Karpas-422 (cell line): Measurements from ENCODE around the gene OLFM1. TPM values are rescaled to one million over a fixed set of nuclear protein-coding genes. Genes with fewer than 3 reads are reported as not detected.

Experiments
- DNase-seq: peaks from one replicate; pipeline ENCODE4 v3.0.0-alpha.2; 2015
- H2AFZ ChIP-seq: fragments of 200-600 bp; sonication (generic); 2 replicates; pipeline ENCODE4 v1.6.1; 2014; ENCODE audit warnings: antibody characterized with exemption, low read length, mixed read lengths
- H3K27ac ChIP-seq: fragments of 200-600 bp; sonication (generic); 2 replicates; pipeline ENCODE4 v1.5.1; 2014; ENCODE audit warnings: mild to moderate bottlenecking, low read length, moderate library complexity
- H3K27me3 ChIP-seq: fragments of 200-600 bp; sonication (generic); 2 replicates; pipeline ENCODE4 v1.6.1; 2014; ENCODE audit warnings: low read length, mixed read lengths
- H3K36me3 ChIP-seq: fragments of 200-600 bp; sonication (generic); 2 replicates; pipeline ENCODE4 v1.6.1; 2014; ENCODE audit warnings: low read length, mixed read lengths; ENCODE audit not compliant: insufficient read depth
- H3K4me1 ChIP-seq: fragments of 200-600 bp; sonication (generic); 2 replicates; pipeline ENCODE4 v1.6.1; 2014; ENCODE audit warnings: mild to moderate bottlenecking, low read length, mixed read lengths
- H3K4me2 ChIP-seq: fragments of 200-600 bp; sonication (generic); 2 replicates; pipeline ENCODE4 v1.6.1; 2014; ENCODE audit warnings: low read length, low read depth, mild to moderate bottlenecking; ENCODE audit not compliant: poor library complexity, severe bottlenecking
- H3K4me3 ChIP-seq: fragments of 200-600 bp; sonication (generic); 2 replicates; pipeline ENCODE4 v1.5.1; 2014; ENCODE audit warnings: mild to moderate bottlenecking, antibody characterized with exemption, low read length, mixed read lengths
- H3K79me2 ChIP-seq: fragments of 200-600 bp; sonication (generic); 2 replicates; pipeline ENCODE4 v1.6.1; 2014; ENCODE audit warnings: mild to moderate bottlenecking, low read length, mixed read lengths
- H3K9ac ChIP-seq: fragments of 200-600 bp; sonication (generic); 2 replicates; pipeline ENCODE4 v1.6.0; 2014; ENCODE audit warnings: low read length
- H3K9me2 ChIP-seq: fragments of 200-600 bp; sonication (generic), shearing (Covaris generic); replicated peaks from 2 replicates; pipeline ENCODE4 v1.6.0; 2014; ENCODE audit warnings: mild to moderate bottlenecking, low read length, moderate library complexity; ENCODE audit not compliant: insufficient read depth
- H3K9me3 ChIP-seq: fragments of 300-700, 200-600 bp; sonication (generic); 2 replicates; pipeline ENCODE4 v1.6.1; 2014; ENCODE audit warnings: low read length, mixed read lengths
- H4K20me1 ChIP-seq: fragments of 200-600 bp; sonication (generic); 2 replicates; pipeline ENCODE4 v1.6.1; 2014; ENCODE audit warnings: mild to moderate bottlenecking, antibody characterized with exemption, low read length, low read depth; ENCODE audit not compliant: insufficient read depth
- total RNA-seq: library from RNA; depleted of rRNA; stranded (reverse); fragments of >200 nt; shearing (Covaris generic); gene quantifications from 2 replicates; pipeline ENCODE4 v1.2.3, GENCODE V29; 2014; ENCODE audit warnings: low replicate concordance

Gene OLFM1
- total RNA-seq, 1 experiment from 2014 or later = not detected

GRCh38 chr9:135136991-135137832 lies 49.7 kb downstream of the OLFM1 start:
- Histone ChIP-seq H3K4me3 (no peak overlapping the region), H3K27me3 (no peaks in the 10 kb centered on the region), H2AFZ (no peak overlapping the region), H3K4me2 (no peak overlapping the region), H3K9me2 (no peaks in the 10 kb centered on the region), H3K36me3 (no peaks in the 10 kb centered on the region), H4K20me1 (no peaks in the 10 kb centered on the region), H3K9me3 (no peaks in the 10 kb centered on the region), H3K4me1 (no peaks in the 10 kb centered on the region), H3K9ac (no peak overlapping the region), H3K79me2 (no peaks in the 10 kb centered on the region), H3K27ac (no peak overlapping the region)
- DNase-seq = no peak

- Histone ChIP-seq H3K36me3 (no peaks in the 10 kb centered on the region), H3K9me3 (no peaks in the 10 kb centered on the region), H3K27ac (no peak overlapping the region), H3K9ac (no peak overlapping the region), H3K79me2 (no peaks in the 10 kb centered on the region), H3K9me2 (no peaks in the 10 kb centered on the region), H3K4me1 (no peaks in the 10 kb centered on the region), H3K4me2 (no peak overlapping the region), H4K20me1 (no peaks in the 10 kb centered on the region), H3K27me3 (no peaks in the 10 kb centered on the region), H2AFZ (no peak overlapping the region), H3K4me3 (no peak overlapping the region)
- DNase-seq = no peak
Observed at GRCh38 chr9:135138078-135138855, 50.8 kb downstream of the OLFM1 start.

- Histone ChIP-seq H3K9ac (no peak overlapping the region), H3K4me3 (no peak overlapping the region), H2AFZ (no peak overlapping the region)
Observed at GRCh38 chr9:135139366-135139959, 52.0 kb downstream of the OLFM1 start.

GRCh38 chr9:135141183-135141774 lies 53.8 kb downstream of the OLFM1 start:
- Histone ChIP-seq H4K20me1 (no peaks in the 10 kb centered on the region), H3K4me2 (no peak overlapping the region), H3K79me2 (no peaks in the 10 kb centered on the region), H3K9ac (no peak overlapping the region), H3K4me3 (no peak overlapping the region), H3K9me2 (no peaks in the 10 kb centered on the region), H3K27ac (no peak overlapping the region), H3K36me3 (no peaks in the 10 kb centered on the region), H2AFZ (no peak overlapping the region), H3K27me3 (no peaks in the 10 kb centered on the region), H3K4me1 (no peaks in the 10 kb centered on the region), H3K9me3 (no peaks in the 10 kb centered on the region)
- DNase-seq = no peak

More at GRCh38 chr9:135139366-135139959, 52.0 kb downstream of the OLFM1 start:
- Histone ChIP-seq H3K79me2 (no peaks in the 10 kb centered on the region), H3K27ac (no peak overlapping the region), H3K4me2 (no peak overlapping the region), H3K4me1 (no peaks in the 10 kb centered on the region), H4K20me1 (no peaks in the 10 kb centered on the region), H3K36me3 (no peaks in the 10 kb centered on the region), H3K9me2 (no peaks in the 10 kb centered on the region), H3K9me3 (no peaks in the 10 kb centered on the region), H3K27me3 (no peaks in the 10 kb centered on the region)
- DNase-seq = no peak

- Histone ChIP-seq H3K9me2 (no peaks in the 10 kb centered on the region), H3K27ac (no peak overlapping the region), H4K20me1 (no peaks in the 10 kb centered on the region), H3K4me2 (no peak overlapping the region), H3K4me3 (no peak overlapping the region), H3K9me3 (no peaks in the 10 kb centered on the region), H3K27me3 (no peaks in the 10 kb centered on the region), H2AFZ (no peak overlapping the region), H3K79me2 (no peaks in the 10 kb centered on the region), H3K9ac (no peak overlapping the region), H3K4me1 (no peaks in the 10 kb centered on the region), H3K36me3 (no peaks in the 10 kb centered on the region)
- DNase-seq = no peak
Observed at GRCh38 chr9:135144581-135145170, 57.2 kb downstream of the OLFM1 start.

GRCh38 chr9:135145312-135145711 lies 57.8 kb downstream of the OLFM1 start:
- Histone ChIP-seq H2AFZ (no peak overlapping the region), H3K4me3 (no peak overlapping the region), H3K9ac (no peak overlapping the region), H3K36me3 (no peaks in the 10 kb centered on the region), H4K20me1 (no peaks in the 10 kb centered on the region), H3K27me3 (no peaks in the 10 kb centered on the region), H3K9me3 (no peaks in the 10 kb centered on the region), H3K79me2 (no peaks in the 10 kb centered on the region), H3K9me2 (no peaks in the 10 kb centered on the region), H3K4me1 (no peaks in the 10 kb centered on the region), H3K4me2 (no peak overlapping the region), H3K27ac (no peak overlapping the region)
- no peak for DNase-seq

GRCh38 chr9:135146241-135146640 lies 58.8 kb downstream of the OLFM1 start:
- no peaks in the 10 kb centered on the region for H4K20me1 ChIP-seq
- no peak overlapping the region for H3K4me2 ChIP-seq
- no peak overlapping the region for H3K27ac ChIP-seq
- no peaks in the 10 kb centered on the region for H3K36me3 ChIP-seq
- no peak overlapping the region for H2AFZ ChIP-seq
- DNase-seq = no peak
- H3K9ac ChIP-seq = no peak overlapping the region
- H3K27me3 ChIP-seq = no peaks in the 10 kb centered on the region
- H3K9me2 ChIP-seq = no peaks in the 10 kb centered on the region
- H3K79me2 ChIP-seq = no peaks in the 10 kb centered on the region
- H3K4me3 ChIP-seq = no peak overlapping the region
- no peaks in the 10 kb centered on the region for H3K9me3 ChIP-seq
- H3K4me1 ChIP-seq = no peaks in the 10 kb centered on the region
